GM18909 (cell line): ENCODE measurements around the gene DCDC2C.
"Not testable (repeated sequence)": the region's sequence is repeated elsewhere in the genome, so short reads cannot be mapped to it uniquely, and the experiment has no call there.

ENCODE experiments used
- ATAC-seq: cut with Tn5 transposase; IDR thresholded peaks from one replicate; pipeline ENCODE4 v1.9.1; 2021; ENCODE audit warnings: mild to moderate bottlenecking; ENCODE audit not compliant: unreplicated experiment, poor library complexity

Gene DCDC2C

DNA sequence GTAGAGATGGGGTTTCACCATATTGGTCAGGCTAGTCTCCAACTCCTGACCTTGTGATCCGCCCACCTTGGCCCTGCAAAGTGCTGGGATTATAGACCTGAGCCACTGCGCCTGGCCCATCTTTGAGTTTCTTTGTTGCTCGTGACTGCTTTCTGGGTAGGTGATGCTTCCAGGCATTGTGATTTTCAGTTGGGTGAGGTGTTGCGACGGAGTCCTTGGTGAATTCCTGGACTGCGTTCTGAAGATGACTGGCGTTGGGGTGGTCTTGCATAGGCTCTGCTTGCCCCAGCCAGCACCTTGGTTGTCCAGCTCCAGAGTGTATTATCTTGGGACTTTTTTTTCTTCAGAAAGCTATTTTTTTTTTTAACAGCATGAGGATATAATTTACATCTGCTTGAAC lies 103.4 kb downstream of the DCDC2C start:
- no peak for ATAC-seq

- no peak for ATAC-seq
Observed at GRCh38 chr2:3807853-3808252, 104.5 kb downstream of the DCDC2C start.

DNA sequence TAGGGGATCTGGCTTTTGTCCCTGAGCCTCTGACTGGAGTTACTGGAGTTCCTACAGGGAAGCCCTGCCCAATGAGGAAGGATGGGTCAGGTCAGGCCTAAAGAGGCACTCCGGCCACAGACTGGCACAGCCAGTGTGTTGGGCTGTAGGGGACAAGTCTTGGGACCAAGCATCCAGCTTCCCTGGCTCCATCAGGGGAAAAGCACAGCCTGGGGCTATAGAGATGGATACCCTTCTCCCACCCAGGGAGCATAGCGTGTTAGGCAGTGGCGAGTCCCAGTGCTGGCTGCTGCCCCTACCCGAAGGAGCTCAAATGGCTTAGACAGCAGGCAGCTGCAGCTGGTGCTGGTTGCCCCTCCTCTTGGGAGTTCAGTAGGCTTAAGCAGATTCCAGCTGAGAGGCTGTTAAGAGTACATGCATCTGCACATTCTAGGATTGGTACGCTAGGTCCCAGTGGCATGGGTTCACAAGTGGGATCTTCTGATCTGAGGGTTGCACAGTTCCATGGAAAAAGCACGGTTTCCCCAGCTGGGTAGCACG lies 111.4 kb downstream of the DCDC2C start:
- ATAC-seq = no peak

GRCh38 chr2:3817144-3817543 lies 113.8 kb downstream of the DCDC2C start:
- not testable (repeated sequence) for ATAC-seq

GRCh38 chr2:3823748-3824147 lies 120.4 kb downstream of the DCDC2C start:
- no peak for ATAC-seq

GRCh38 chr2:3827673-3828575 lies 124.5 kb downstream of the DCDC2C start:
- peak; percentile 48 for ATAC-seq

- no peak for ATAC-seq
Observed at GRCh38 chr2:3830796-3831195, 127.4 kb downstream of the DCDC2C start.

DNA sequence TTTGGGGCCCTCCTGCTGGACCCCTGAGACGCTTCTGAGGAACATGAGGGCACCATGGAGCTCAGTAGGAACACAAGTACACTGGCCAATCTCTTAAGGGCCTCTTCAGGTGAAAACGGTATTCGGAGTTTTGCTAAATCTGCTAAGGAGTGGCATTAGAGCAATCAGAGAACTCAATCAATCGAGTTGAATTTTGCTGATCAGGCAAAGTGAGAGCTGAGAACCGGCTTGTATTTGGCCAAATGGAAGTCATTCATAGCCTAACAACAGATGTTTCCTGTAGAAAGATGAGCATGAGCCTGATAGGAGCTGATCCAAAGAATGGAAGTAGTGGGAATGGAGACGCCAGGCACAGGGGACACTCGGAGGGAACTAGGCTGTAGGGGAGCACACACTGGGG lies 133.7 kb downstream of the DCDC2C start:
- no peak for ATAC-seq

DNA sequence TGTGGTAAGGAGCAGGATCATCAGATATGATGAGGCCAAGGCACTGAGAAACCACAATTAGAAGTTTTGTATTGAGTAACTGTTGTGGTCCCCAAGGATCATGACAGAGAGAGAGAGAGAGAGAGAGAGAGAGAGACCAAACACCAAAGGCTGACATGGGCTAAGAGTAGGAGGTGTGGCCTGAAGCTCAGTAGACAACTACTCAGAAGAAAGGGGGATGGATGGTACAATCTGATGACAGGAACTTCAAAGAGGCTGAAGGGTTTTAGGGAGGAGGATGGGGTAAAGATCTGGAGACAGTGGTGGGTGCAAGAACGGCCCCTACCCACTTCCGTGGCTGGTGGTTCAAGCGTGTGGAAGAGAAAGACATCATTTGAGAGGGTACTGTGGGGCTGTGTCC lies 135.0 kb downstream of the DCDC2C start:
- ATAC-seq = no peak

GRCh38 chr2:3839476-3839875 lies 136.1 kb downstream of the DCDC2C start:
- ATAC-seq = no peak

- ATAC-seq = no peak
Observed at GRCh38 chr2:3840611-3841155, 137.3 kb downstream of the DCDC2C start.

GRCh38 chr2:3847397-3848052 lies 144.2 kb downstream of the DCDC2C start:
- no peak for ATAC-seq

DNA sequence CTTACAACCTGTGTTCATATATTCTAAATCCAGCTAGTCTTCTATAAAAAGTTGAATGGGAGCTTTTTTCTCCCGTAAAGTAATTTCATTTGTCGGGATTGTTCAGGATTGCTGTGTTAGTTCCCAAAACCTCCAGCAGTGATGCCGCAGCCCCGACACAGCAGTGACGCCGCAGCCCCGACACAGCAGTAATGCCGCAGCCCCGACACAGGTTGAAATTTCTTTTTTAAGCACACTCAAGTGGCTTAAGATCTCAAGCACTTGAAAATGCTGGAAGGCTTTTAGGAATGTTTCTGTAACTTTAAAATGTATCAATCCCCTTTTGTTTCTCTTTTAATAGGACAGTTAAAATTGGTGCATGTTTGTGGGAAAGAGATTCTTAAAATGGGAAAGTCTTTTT lies 145.4 kb downstream of the DCDC2C start:
- no peak for ATAC-seq

GRCh38 chr2:3849213-3849612 lies 145.8 kb downstream of the DCDC2C start:
- ATAC-seq = no peak

DNA sequence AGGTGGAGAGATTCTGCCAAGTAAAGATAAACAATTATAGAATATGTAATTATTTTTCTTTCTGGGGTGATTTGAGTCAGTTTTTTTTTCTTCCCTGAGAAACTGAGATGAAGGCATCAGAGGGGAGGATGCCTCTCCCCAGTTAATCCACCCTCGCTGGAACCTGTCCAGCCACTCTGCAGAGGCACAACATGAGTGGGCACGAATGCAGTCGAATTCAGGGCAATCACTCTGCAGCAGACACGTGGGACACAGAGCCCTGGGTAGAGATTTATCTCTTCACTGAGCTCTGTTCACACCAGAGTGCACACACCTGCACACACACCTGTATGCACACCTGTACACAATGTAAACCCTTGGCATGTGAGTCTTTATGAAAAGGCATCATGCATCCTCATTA lies 154.2 kb downstream of the DCDC2C start:
- ATAC-seq = no peak

DNA sequence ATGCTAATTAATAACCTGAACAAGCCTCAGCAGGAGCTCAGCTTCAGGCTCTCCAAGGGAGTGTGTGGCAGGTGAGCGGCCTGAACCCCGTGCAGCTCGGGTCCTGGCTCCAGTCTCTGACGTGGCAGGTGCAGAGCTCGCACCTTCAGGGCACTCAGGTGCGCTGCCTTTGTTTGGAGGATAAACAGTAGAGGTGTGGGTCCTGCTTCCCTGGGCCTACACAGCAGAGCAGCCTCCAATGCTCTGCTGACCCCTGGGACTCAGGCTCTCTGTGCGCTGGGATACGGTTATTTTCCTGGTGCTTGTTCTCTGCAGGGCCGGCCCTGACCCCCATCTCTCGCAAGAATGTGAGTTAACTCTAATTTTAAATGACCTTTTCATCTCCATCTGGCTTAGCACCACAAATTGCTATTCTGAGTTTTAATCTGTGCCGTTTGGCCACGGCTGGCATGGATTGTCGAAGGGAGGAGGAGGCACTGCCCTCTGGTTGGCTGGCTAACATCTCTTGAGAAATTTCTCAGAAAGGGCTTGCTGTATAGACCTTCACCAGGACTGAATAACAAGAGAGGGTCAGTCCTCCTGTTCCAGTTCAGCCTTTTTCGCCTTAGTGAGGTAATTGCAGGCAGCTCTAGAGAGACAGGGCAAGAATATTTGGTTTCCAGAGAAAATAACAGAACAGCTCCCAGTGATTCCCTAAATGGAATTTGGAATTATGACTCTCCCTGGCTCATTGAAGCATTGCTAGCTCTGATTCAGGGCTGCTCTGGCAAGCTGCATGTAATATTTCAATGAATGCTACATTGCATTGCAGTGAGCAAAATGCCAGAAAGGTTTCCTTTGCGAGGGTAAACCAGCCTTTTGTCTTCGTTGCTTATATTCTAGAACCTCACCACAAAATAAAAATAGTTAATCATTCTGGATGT lies 161.8 kb downstream of the DCDC2C start:
- no peak for ATAC-seq

GRCh38 chr2:3867469-3867868 lies 164.1 kb downstream of the DCDC2C start:
- ATAC-seq = no peak

GRCh38 chr2:3868012-3868805 lies 164.8 kb downstream of the DCDC2C start:
- ATAC-seq = no peak

GRCh38 chr2:3870222-3870621 lies 166.8 kb downstream of the DCDC2C start:
- no peak for ATAC-seq
